HG03135 (cell line): ENCODE measurements around the gene TINAGL1.

Experiments
- ATAC-seq: cut with Tn5 transposase; IDR thresholded peaks from one replicate; pipeline ENCODE4 v1.9.1; 2021; ENCODE audit warnings: mild to moderate bottlenecking, moderate library complexity; ENCODE audit not compliant: unreplicated experiment

Gene TINAGL1

GRCh38 chr1:31600641-31601040 lies 24.3 kb downstream of the TINAGL1 start:
- no peak for ATAC-seq

- ATAC-seq = no peak
Measured at GRCh38 chr1:31602081-31602480, 25.8 kb downstream of the TINAGL1 start.

- ATAC-seq = peak; percentile 96
Measured at GRCh38 chr1:31605908-31606427, 29.7 kb downstream of the TINAGL1 start.

- ATAC-seq = no peak
Measured at GRCh38 chr1:31607360-31607759, 31.0 kb downstream of the TINAGL1 start.

GRCh38 chr1:31609514-31610118 lies 33.3 kb downstream of the TINAGL1 start:
- no peak for ATAC-seq

GRCh38 chr1:31614414-31615005 lies 38.2 kb downstream of the TINAGL1 start:
- ATAC-seq = no peak

GRCh38 chr1:31615414-31615813 lies 39.1 kb downstream of the TINAGL1 start:
- ATAC-seq = no peak

- no peak for ATAC-seq
Measured at GRCh38 chr1:31615939-31616338, 39.6 kb downstream of the TINAGL1 start.

- no peak for ATAC-seq
Measured at GRCh38 chr1:31617218-31617915, 41.1 kb downstream of the TINAGL1 start, which contains the start of gene HCRTR1. Gene HCRTR1, plus strand, starts transcription at chr1:31617689. Its CDS starts 1,504 bp downstream, at chr1:31619193.

GRCh38 chr1:31617916-31618746 lies 41.8 kb downstream of the TINAGL1 start:
- ATAC-seq = no peak

- ATAC-seq = no peak
Measured at GRCh38 chr1:31618916-31619846, 42.9 kb downstream of the TINAGL1 start.

GRCh38 chr1:31620631-31621497 lies 44.5 kb downstream of the TINAGL1 start:
- ATAC-seq = no peak

GRCh38 chr1:31621498-31621820 lies 45.1 kb downstream of the TINAGL1 start:
- ATAC-seq = no peak

- ATAC-seq = no peak
Measured at GRCh38 chr1:31621847-31622730, 45.8 kb downstream of the TINAGL1 start.

- ATAC-seq = no peak
Measured at GRCh38 chr1:31623365-31623764, 47.0 kb downstream of the TINAGL1 start.

- ATAC-seq = no peak
Measured at GRCh38 chr1:31624309-31624708, 48.0 kb downstream of the TINAGL1 start.

- no peak for ATAC-seq
Measured at GRCh38 chr1:31624731-31625514, 48.6 kb downstream of the TINAGL1 start.
